ENCODE results near the gene RAB35. TPM values are rescaled to one million over a fixed set of nuclear protein-coding genes. Genes with fewer than 3 reads are reported as not detected.

RAB35 gene
- total RNA-seq: 42.0 and 51.6 TPM in 2 replicates

DNA sequence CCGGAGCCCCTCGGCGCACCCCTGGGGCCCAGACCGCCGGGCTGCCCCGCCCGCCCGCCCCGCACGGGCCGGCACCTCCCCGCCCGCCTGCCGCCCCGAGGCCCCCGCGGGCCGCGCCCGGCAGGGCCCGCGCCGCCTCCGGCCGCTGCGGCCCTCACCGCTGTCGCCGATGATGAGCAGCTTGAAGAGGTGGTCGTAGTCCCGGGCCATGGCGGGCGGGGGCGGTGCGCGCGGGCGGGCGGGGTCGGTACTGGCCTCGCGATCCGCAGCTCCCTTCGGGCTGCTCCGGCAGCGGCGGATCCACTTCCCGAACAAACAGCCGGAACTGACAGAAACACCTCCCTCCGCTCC, at the start of gene RAB35:
Gene RAB35, minus strand, starts transcription at position 313 of the 351 bp plus-strand sequence. Its CDS starts 103 bp downstream, at position 210.
- DNase-seq: no peak

DNA sequence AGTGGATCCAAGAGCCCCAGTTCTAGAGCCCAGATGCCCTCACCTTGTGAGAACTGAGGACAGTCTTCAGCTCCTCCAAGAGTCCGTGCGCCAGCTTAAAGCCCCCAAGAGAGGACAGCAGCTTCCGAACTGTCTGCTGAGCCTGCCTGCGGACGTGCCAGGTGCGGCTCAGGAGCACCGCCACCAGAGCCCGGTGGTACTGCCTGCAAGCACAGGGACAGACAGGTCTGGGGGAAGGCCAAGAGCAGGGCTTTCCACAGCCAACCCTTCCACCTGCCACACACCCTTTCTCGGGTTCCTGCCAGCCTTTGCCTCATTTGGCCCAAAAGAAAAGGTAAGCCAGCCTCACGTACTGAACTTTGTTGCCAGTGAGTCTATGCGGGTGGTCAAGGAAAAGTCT, 47.7 kb upstream of the RAB35 start:
- no peak for DNase-seq

DNA sequence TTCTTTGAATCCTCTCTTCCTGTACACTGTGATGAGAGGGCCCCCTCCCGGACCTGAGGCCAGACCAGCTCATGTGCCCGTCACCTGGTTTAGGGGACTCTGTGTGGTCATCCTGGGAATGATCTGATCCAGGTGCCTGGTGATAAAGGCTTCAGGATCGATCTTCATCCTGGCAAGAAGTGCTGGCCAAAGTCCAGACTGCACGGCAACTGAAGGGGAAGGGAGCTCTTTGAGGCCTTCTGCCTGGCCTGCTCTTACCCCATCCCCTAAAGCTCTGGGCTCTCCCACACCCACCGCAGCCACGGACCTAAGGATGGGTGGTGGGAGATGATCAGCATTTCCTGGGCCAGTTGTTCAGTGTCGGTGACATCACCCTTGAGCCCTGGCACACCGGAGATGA, 46.2 kb upstream of the RAB35 start:
- no peak for DNase-seq

DNA sequence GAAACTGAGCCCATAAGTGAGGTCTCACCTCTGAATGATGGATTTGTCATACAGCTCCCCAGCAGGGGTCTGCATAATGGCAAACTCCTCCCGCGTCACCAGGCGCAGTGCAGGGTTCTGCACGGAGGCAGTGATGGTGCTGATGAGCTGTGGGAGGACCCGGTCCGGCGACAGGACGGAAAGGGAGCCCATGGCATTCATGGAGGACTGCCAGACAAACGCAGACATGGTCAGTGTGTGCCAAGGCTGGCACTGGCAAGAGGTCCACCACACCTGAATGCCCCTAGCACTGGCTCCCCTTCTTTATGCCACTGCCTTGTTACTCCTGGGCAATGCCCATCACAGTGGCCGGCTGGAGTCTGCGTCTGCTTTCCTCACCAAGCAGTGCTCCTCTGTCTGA, 45.3 kb upstream of the RAB35 start:
- no peak for DNase-seq

DNA sequence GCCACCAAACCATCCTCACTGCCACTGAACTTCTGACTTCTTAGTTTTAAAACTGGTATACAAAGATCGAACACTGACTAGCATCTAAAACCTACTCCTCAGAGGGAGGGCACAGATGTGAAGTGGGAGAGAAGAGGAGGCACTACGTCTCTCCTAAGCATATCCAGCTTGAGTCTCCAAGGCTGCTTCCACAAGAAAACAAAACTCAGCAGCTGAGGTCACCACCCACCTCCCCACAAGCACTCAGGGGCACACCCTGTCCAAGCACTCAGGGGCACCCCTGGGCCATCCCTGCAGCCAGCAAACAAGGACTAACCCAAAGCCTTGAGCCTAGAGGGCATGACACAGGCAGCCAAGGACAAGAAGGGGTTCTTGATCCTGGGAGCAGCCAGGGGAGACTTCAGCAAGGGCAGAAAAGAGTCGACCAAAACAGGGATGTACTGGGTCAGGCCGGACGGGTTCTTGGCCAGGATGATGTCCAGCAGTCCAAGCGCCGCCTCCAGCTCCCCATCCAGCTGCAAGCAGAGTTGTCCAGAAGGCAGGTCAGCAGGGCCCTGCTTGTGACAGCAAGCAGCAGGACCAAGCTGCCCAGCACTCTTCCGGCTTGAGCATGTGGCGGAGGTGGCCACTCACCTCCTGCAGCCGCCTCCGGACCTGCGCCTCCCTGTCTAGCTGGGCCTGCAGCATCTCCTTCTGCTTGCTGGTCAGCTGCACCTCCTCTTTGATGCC, 43.1 kb upstream of the RAB35 start:
- DNase-seq: no peak

DNA sequence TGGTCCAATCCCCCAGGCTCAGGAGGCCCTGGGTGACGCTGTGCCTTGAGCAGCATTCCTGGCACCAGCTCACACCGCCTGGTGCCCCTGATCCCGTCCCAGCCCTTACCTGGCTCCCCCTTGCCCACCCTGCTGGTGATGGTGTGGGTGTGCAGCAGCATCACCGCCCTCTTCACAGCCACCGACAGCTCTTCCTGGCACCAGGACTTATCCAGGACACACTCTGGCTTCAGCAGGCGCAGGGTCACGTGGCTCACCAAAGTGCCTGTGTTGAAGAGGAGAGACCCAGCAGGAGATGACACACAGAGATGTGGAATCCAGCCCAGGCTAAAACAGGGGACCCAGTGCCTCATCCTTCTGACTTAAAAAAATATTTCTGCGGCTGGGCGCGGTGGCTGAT, 41.8 kb upstream of the RAB35 start:
- no peak for DNase-seq

DNA sequence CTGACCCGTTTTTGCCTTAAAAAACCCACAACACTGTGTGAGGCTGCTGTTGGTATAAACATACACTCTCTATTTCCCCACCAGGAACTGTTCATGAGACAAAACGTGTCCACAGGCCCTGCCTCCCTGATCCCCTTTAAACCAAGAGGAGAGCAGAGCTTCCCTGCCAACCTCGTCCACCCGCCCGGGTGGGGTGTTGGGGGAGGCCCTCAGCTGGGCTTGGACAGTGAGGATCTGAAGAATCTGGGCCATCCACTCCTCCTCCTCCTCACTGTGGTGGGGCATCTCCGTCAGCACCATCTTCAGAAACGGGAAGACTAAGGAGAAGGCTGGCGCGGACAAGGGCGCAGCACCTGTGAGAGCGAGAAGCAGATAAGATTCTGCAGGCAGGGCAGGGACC, 41.1 kb upstream of the RAB35 start:
- no peak for DNase-seq

DNA sequence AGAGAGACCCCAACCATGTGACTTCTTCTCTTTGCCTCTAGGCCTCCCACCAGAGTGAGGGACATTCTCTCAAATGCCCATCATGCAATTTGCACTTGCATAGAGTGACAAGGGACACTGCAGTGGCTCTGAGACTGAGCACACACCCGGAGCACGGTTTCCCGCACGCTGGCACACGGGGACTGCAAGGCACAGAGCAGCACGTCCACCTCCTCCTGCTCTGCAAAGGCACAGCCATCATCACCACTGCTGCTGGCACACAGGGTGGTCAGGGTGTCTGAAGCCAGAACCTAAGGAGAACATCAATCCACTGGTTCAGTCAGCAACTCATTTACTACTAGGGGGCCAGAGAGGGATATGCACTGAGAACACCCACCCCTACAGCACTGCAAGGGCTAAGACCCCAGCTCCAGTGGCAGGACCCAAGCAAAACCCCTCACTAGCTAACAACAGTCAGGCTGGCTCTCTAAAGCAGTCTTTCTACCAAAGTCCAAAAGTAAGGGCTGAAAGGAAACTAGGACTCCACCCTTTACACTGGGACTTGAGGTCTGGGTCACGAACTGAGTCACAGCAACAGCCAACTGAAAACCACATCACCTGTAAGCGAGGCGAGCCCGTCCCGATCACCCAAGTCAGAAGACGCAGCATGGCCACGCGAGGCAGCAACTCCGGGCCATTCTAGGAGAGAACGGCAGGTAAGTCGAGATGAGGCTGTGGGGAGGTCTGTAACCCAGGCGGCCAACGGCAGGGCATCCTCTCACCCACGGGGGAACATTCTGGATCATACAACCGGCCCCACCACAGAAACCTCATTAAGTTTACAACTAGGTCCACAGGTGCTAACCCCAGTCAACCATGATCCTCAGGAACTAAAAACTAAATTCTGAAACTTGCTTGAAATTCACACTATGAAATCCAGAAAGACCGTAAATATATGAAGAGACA, 40.0 kb upstream of the RAB35 start:
- DNase-seq: no peak

DNA sequence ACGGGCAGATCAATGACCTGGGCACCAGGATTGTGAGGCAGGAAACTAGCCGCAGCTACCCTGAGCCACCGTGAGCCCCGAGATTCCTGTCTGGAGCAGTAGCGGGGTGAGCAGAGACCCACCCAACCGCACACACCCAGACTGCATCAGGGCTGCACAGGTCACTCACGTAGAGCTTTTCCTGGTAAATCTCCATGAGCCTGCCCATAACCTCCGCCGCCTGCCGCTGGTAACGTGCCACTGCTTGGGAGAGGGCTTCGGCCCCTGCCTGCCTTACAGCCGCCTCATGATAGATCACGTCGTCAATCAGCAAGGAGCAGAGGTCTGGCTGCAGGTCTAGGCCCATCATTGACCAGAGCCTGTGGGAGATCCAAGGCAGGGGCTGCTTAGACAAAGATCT, 38.5 kb upstream of the RAB35 start:
- DNase-seq: no peak

DNA sequence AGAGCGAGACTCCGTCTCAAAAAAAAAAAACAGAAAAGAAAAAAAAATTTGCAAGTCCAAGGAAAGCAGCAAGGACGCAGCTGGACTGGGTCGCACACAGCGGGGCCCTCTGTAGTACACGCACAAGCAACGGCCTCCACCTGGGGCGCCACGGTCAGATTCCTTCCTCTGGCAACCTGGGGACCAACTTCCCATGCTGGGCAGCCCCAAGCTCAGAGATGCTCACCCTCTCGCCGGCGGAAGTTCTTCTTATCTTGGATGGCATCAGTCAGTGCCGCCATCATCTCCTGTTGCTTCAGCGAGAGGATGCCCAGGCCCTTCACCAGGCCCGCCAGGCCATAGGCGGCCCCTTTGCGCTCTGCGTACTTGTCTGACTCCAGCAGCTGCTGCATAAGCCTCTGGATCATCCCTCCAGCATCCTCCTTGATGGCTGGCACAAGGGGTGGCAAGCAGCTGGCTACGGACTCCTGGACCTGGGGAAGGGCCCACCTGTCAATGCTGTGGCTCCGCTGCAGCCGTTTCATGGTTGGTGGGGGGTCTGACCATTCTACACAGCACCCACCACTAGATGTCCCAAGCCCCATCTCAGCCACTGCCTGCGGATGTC, 34.5 kb upstream of the RAB35 start:
- DNase-seq: no peak

DNA sequence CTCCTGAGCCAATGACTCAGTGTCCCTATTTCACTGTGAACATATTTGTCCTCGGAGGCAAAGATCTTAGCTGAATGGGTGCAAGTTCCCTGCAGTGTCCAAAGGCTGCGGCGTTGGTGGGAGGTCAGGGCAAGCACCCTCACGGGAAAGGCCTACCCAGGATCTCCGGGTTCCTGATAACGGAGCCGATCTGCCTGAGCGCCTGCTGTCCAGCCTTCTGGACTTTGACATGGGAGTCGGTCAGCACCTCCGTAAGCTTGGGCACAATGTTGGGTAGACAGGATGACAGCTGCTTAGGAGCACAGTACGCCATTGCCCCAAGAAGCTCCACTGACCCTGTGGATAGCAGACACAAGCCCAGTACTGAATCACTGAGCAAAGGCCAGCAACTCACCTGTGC, 31.5 kb upstream of the RAB35 start:
- DNase-seq: no peak

DNA sequence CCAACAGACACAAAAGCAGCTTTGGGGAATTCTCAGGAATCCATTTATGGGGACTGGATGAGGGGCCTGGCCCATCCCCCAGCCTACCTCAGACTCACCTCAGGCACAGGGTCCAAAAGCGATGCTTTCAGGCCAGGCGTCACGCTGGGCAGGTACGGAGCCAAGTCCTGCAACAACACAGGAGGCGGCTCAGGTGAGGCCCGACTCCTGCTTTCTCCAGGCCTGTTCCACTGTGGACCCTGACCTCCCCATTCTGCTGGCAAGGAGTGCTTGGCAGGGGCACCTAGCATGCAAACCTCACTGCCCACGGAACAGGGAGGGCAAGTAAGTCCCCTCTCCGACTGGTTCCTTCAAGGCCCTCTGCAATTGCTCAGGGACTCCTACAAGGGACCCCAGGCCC, 28.6 kb upstream of the RAB35 start:
- DNase-seq: no peak

DNA sequence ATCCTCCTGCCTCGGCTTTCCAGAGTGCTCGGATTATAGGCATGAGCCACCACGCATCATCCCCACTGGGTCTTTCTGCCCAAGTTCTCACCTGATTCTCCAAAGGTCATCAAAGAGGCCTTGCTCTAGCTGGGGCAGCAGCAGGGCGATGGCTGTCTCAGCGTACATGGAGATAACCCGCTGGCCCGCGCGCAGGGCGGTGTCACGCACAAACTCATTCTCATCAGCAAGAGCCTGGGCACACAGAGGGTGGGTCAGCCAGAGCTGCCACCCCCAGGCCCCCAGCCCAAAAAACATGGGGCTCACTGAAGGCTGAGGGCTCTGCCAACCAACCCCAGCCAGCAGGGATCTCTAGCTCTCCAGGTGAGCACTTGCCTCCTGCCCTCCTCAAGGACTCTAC, 27.7 kb upstream of the RAB35 start:
- no peak for DNase-seq

DNA sequence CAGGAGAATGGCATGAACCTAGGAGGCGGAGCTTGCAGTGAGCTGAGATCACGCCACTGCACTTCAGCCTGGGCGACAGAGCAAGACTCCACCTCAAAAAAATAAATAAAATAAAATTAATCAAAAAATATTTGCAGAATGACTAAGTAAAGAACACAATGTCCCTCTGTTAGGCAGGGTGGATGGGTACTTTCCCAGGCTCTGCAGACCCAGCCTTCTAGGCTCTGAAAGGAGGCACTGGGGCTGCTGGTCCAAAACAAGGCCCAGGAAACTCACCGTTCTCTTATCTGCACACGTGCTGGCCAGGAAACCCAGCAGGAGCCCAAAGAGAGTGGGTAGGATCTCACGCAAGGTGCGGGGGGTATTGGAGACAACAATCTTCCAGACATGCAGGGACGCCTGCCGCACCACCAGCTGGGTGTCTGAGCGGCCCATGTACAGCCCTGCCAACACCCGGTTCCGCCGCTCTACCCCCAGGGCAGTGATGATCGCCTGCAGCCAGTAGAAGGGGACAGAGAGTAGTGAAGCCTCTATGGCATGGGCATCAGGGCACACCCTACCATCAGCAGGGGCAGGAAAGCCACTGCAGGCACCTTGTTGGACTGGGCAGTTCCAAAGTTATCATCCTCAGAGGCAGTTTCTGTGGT, 25.8 kb upstream of the RAB35 start:
- no peak for DNase-seq

DNA sequence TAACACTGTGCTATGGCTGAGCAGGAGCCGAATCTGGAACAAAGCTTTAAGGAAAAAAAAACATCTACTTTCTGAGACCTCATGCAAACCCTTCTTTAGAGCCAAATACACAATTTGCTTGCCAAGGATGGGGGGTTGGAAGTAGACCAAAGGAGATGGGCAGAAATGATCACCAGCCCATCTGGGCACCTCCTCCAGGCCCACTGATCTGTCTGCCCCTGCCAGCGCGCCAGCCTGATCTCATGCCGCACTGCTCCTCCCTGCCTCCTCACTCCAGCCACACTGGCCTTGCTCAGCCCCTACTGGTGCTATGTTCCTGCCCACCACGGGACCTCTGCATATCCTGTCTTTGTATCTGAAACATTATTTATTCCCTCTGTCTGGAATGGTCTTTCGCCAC, 24.8 kb upstream of the RAB35 start:
- DNase-seq: no peak

DNA sequence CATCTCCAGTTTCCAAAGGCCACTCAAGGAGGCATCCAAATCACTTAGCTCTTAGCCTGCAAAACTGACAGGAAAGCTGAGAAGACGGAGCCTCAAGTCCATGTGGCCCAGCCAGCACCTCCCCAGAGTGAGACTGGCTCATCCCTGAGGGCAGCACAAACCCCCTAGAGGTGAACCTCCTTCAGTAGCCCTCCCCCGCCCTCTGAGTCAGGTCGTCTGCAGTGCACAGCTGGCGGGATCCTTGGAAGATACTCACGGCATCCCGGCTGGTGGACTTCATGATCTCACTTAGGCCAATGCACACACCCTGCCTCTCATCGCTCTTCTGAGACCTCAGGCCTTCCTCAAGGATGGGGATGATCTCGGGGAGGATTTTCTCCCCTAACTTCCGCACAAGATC, 24.1 kb upstream of the RAB35 start:
- DNase-seq: no peak

DNA sequence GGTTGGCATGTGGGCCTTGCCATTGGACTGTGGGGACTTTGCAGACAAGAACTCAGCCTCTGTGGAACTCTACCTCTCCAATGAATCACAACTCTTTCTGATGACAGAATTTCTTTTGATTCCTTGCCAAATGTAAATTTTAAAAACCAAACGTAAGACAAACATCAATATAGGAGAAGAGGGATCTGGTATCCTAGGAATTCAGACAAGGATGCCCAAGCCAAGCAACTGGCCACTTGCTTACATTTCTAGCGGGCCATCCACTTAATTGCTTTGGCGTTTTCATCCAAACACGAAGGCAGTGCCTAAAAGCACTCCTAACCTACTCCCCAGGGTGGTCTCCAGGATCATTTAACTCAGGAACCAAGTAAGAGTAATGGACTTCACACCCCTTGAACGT, 23.4 kb upstream of the RAB35 start:
- DNase-seq: no peak

DNA sequence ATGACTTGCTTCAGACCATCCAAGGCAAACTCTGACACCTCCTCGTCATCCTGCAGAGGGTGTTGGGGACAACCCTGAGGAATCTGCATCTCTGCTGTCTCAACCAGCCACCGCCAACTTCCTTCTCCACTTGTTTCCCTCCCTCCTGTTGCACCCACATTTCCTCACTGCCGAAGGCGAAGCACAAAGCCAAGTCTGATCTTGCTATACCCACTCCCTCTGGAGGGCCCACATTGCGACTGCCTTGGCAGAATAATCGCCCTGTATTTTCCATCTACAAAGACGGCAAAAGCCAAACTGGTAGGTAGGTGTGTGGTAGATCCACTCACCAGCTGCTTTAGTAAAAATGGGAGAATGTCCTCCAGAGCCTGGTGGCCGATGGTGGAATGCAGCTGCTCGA, 21.8 kb upstream of the RAB35 start:
- no peak for DNase-seq

DNA sequence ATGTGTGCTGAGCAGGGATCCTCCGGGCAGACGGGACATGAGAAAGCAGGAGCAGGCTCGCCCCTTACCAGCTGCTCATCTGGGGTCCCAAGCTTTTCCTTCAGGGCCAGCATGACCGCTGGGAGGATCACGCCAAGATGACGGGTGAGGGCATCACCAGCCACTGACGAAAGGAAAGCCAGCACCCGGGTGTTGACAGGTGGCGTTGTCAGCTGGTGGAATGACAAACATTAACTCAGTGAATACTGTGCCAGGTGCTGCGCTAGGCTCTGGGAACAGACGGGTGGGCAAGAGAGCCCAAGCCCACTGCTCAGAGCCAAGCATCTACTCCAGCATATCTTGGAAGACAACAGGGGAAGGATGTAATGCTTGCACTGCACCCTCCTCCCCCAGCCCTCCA, 21.3 kb upstream of the RAB35 start:
- no peak for DNase-seq

DNA sequence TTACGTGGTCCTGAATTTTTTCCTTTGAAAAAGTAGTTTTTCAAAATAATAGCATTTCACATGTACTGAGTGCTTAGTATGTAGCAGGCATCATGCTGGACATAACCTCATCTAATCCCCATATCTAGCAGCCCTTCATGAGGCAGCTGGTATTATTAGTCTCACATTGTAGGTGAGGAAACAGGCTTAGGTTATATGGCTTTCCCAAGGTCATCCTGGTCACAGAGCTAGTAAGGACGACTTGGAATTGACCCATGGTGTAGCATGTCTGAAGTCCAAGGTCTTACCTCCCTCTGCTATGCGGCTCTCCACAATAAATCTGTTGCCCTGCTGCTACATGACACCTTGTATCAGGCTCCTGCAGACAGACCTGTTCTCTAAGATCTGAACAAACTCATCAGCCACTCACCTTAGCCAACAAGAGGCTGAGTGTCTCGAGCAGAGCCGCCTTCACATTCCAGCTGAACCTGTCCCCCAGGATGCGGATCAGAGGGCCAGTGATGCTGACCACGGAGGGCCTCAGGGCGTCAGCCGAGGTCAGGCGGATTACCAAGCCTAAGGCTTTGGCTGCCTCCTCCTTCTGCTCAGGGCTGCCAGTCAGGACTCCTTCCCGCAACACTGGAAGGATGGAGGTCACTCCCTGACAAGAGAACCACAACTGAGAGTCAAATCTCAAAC, 19.7 kb upstream of the RAB35 start:
- DNase-seq: no peak

DNA sequence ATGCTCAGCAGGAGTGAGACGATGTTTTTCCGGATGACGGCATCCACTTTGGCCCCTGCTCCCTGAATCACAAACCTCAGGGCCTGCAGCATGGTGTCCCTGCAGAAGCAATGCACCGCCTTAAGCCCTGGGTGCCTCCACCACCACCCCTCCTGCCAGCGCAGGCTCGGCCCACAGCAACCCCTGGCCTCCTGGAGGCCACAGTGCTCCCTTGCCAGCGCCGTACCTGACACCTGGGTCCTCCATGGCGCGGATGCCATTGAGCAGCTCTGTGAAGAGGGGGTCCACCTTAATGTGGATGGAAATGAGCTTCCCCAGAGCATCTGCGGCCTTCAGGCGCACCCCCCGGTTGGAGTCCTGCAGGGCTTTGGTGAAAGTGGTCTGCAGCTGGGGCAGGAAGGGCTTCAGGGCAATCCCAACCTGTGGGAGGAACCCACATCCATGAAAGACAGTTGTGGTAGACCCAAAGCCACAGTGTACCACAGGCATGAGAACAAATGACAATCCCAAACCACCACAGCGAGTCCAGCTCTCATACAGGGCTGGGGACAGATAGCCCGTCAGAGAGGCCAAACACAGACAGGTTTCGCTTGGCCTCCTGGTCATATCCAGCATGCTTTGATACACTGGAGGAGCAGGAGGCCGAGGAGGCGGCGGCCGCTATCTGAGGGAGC, 17.9 kb upstream of the RAB35 start:
- no peak for DNase-seq

DNA sequence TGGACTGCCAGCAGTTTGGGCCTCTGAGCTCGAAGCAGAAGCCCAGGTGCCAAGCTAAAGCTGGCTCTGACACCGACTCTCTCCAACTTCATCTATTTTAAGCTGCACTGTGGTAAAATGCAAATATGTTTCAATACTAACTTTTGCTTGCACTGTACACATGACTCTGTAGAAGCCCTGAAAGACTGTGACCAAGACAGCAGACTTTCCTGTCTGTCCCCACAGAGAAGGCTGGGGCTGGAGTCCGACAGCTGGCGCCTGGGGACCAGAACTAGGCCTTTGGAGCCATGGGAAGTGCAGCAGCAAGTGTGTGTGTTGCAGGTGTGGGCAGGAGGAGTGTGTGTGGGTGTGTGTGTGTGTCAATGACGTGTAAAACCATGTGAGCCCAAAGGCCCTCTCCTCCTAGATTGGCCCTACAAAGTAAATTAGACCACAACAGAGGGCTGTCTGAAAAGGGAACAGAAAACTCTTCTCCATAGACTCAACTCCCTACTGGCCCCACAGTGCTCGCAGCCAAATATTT, 16.4 kb upstream of the RAB35 start:
- no peak for DNase-seq

Measured in dermis blood vessel endothelial cell (primary cell).